DOHH2 (cell line): ENCODE results near the gene SCT.

Experiments used
- CTCF ChIP-seq: fragments of 200-600 bp; sonication (generic); IDR thresholded peaks from one replicate; pipeline ENCODE4 v1.5.1; 2014; ENCODE audit warnings: antibody characterized with exemption, mild to moderate bottlenecking, low read depth, low read length; ENCODE audit not compliant: poor library complexity, severe bottlenecking
- EZH2phosphoT487 ChIP-seq: fragments of 200-600 bp; sonication (generic); IDR thresholded peaks from 2 replicates; pipeline ENCODE4 v1.6.1; 2017; ENCODE audit warnings: borderline replicate concordance, mild to moderate bottlenecking, antibody characterized with exemption, low read length, moderate library complexity, mixed read lengths

GRCh38 chr11:660281-660680 lies 33.3 kb upstream of the SCT start:
- TF ChIP-seq CTCF (no peak), EZH2phosphoT487 (no peak)
